Activated CD4-positive, alpha-beta memory T cell treated with anti-CD3 and anti-CD28 coated beads for 36 hours (primary cell): Measurements from ENCODE around the gene NEUROG2. TPM values are rescaled to one million over a fixed set of nuclear protein-coding genes. Genes with fewer than 3 reads are reported as not detected.
"Not testable (repeated sequence)": the region's sequence is repeated elsewhere in the genome, so short reads cannot be mapped to it uniquely, and the experiment has no call there.

Experiments
- CTCF ChIA-PET: fragments of 350-600 bp; sonication (Branson Sonifier 250); formaldehyde crosslinking; loops from one replicate; lab custom pipeline; 2021; ENCODE audit warnings: antibody characterized with exemption, inconsistent platforms; lab: Charles Lee
- POLR2A ChIA-PET: fragments of 350-600 bp; sonication (Branson Sonifier 250); formaldehyde crosslinking; loops from one replicate; lab custom pipeline; 2021; ENCODE audit warnings: antibody characterized with exemption; lab: Charles Lee
- DNase-seq: peaks from one replicate; pipeline ENCODE4 v3.0.0-alpha.2; 2020
- H3K27ac Mint-ChIP-seq: one replicate; pipeline ENCODE4 v1.8.0; 2021; ENCODE audit warnings: mixed read lengths
- H3K27me3 Mint-ChIP-seq: one replicate; pipeline ENCODE4 v1.8.0; 2021; ENCODE audit warnings: mixed read lengths
- H3K36me3 Mint-ChIP-seq: one replicate; pipeline ENCODE4 v1.8.0; 2021; ENCODE audit warnings: mixed read lengths
- H3K4me1 Mint-ChIP-seq: one replicate; pipeline ENCODE4 v1.8.0; 2021; ENCODE audit warnings: low read depth, mixed read lengths
- H3K4me3 Mint-ChIP-seq: one replicate; pipeline ENCODE4 v1.8.0; 2021; ENCODE audit warnings: mild to moderate bottlenecking, mixed read lengths
- H3K9me3 Mint-ChIP-seq: one replicate; pipeline ENCODE4 v1.8.0; 2021; ENCODE audit warnings: mixed read lengths
- intact Hi-C: fragments of 100-400 bp; cut with micrococcal nuclease; formaldehyde crosslinking; loops from one replicate; pipeline ENCODE4 v1.15.1; 2023
- total RNA-seq, 2 experiments: library from RNA; stranded (reverse); gene quantifications; one replicate each; pipeline ENCODE4 v1.2.3, GENCODE V29; 2021

The NEUROG2 gene
- total RNA-seq, 2 experiments from 2014 or later: not detected

DNA sequence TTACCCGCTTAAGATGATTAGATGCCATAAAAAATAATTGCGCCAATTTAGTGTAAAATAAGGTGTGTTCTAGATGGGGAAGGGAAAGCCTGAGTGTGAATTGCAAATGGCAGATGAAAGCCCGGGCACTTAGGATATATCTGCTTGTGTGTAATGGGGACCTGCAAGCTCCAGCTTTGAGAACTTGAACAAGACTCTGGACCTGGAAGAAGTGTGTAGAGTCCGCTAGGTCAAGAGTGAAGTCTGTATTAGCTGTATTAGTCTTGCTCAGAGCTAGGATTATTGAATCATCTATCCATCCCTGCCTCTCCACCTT, 4.2 kb downstream of the NEUROG2 start:
- Mint-ChIP-seq H3K27ac (no peak overlapping the region), H3K4me3 (no peak overlapping the region), H3K4me1 (peaks cover 38% of the 10 kb centered on the region), H3K27me3 (peaks cover 81% of the 10 kb centered on the region), H3K9me3 (no peaks in the 10 kb centered on the region), H3K36me3 (peaks cover 5% of the 10 kb centered on the region)
- POLR2A ChIA-PET: no interaction called here
- intact Hi-C loops: loop anchor here (10.0 kb wide), 1 partner anchor 1253 kb away; the partner anchor contains the start of gene CAMK2D
- no peak for DNase-seq
- CTCF ChIA-PET: interaction anchor here (5.0 kb wide), 1 partner anchor 11 kb away, joined by 52 read pairs; no protein-coding TSS in a partner anchor

DNA sequence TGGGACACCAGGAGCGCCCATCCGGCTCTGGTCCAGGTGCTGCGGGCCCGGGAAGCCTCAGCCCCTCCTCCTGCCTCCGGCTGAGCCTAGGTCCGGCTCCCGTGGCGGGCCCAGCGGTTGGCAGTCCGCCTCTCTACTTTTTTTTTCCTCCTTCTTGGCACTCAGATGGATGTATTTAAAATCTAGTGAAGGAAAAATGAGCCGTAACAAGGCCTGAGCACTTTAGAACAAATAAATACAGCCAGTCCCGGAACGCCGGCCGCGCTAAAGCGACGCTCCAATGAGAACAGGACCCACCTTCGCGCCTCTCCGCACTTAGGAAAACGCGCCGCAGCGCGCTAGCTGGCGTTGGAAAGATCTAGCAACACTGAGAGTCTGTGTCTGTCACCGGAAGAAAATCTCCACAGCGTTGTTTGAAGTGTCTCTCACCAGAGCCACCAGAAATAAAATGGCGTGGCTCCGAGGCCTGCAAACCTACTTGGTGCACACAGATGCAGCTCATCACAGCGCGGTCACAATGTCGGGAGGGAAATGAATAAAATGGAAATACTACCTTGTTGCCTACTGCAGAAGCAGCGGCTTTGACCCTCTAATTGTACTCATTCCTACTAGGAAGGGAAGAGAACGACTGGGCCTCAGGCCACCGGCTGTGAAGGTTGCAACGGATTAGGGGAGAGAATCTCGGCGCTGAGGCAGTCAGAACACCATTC, 4.7 kb downstream of the NEUROG2 start:
- ChIA-PET CTCF (interaction anchor here (1.1 to 5.0 kb wide), 3 partner anchors 8 to 412 kb away, joined by 3 to 52 read pairs (median 7); no protein-coding TSS in a partner anchor), POLR2A (no interaction called here)
- intact Hi-C loops: loop anchor here (10.0 kb wide), 1 partner anchor 1254 kb away; the partner anchor contains the start of gene CAMK2D
- Mint-ChIP-seq H3K4me3 (no peak overlapping the region), H3K4me1 (peaks cover 37% of the 10 kb centered on the region), H3K27ac (no peak overlapping the region), H3K27me3 (peaks cover 81% of the 10 kb centered on the region), H3K9me3 (no peaks in the 10 kb centered on the region), H3K36me3 (peaks cover 5% of the 10 kb centered on the region)
- DNase-seq: peak; percentile 19

DNA sequence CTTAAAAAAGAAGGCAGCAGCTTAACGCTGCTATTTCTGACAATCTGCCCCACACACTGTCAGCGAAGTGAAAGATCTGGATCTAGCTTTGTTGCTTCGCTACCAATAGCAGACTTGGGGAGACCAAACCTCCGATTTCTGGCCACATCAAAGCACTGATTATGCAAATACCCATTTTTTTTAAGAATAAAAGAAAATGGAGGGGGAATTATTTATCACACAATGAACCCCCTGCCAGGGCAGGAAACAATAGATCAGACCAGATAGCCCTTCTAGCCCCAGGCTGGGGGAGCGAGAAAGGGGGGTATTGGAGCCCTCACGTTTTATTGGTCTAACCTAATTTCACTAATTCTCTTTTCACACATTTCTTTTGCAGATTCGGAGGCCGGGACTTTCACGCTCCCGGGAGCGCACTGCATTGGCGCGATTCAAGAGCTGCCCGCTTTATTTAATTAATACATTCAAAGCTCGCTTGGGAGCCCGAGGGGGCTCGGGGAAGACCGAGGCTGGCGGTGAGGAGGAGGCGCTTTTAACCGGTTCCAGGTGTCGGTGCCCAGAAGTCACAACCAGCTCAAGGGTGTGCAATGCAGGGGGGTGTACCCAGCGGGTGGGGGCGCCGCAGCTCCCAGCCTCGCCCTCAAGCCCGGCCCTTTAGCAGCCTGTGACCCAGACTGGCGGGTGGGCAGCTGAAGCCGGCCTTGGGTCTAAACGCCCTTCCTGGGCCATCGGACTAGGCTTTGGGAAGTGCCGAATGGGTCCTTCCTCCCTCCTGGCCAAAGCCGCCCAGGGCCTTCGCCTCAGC, 5.5 kb downstream of the NEUROG2 start:
- H3K4me1 Mint-ChIP-seq: peaks cover 35% of the 10 kb centered on the region
- peaks cover 78% of the 10 kb centered on the region for H3K27me3 Mint-ChIP-seq
- H3K4me3 Mint-ChIP-seq: no peak overlapping the region
- no peak overlapping the region for H3K27ac Mint-ChIP-seq
- ChIA-PET POLR2A (interaction anchor here (1.5 kb wide), 1 partner anchor 224 kb away, joined by 3 read pairs; the partner anchor contains the start of gene TIFA), CTCF (interaction anchor here (0.5 to 5.0 kb wide), 4 partner anchors 9 to 411 kb away, joined by 3 to 52 read pairs (median 6); no protein-coding TSS in a partner anchor)
- intact Hi-C loops: loop anchor here (10.0 kb wide), 1 partner anchor 1254 kb away; the partner anchor contains the start of gene CAMK2D
- peaks cover 5% of the 10 kb centered on the region for H3K36me3 Mint-ChIP-seq
- DNase-seq: no peak
- H3K9me3 Mint-ChIP-seq: no peaks in the 10 kb centered on the region

DNA sequence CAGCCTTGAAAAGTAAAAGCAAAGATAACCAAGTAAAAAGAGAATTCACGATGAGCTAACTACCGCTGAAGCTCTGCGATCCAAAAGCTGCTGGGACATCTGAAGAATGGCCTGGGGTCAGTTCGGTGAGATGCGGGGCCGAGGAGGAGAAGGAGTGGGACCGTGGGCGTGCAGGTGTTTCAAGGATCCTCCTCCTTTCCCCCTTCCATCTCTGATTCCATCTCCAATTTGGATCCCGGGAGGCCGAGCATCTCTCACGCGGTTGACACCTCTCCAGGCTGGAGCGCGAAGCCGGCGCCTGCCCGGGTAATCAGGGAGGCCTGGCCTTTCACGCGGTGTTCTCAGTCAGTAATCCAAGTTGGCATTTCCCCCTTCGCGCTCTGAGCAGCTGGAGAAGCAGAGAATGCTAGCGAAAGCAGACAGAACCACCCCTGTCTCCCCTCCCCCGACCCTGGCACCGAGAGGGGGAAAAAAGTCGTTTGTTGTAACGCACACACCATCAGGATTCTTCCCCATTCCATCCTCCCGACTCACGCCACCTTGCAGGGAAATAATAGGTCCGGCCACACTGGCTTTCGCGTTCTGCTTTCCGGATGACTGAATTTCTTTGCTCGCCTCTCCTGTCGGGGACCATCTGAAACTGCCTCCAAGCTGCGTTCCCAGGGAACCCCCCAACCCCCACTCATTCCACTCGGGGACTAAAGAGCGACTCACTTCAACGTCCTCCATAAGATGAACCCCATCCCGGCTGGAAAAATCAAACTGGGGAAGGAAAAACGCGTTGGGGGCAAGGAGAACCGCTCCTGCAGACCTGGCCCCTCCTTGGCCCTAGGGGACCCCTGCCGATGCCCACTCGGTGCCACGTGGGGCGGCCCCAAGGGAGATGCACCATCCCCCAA, 6.5 kb downstream of the NEUROG2 start:
- H3K27ac Mint-ChIP-seq: no peak overlapping the region
- no peaks in the 10 kb centered on the region for H3K9me3 Mint-ChIP-seq
- peaks cover 76% of the 10 kb centered on the region for H3K27me3 Mint-ChIP-seq
- peaks cover 30% of the 10 kb centered on the region for H3K4me1 Mint-ChIP-seq
- POLR2A ChIA-PET: interaction anchor here (0.7 to 1.5 kb wide), 2 partner anchors 14 to 223 kb away, joined by 3 read pairs; partner anchors contain the start of gene TIFA
- CTCF ChIA-PET: interaction anchor here (2.5 to 5.0 kb wide), 2 partner anchors 13 to 410 kb away, joined by 7 to 52 read pairs; no protein-coding TSS in a partner anchor
- DNase-seq: peak; percentile 19
- intact Hi-C loops: loop anchor here (5.0 to 10.0 kb wide), 2 partner anchors 162 to 1255 kb away; partner anchors contain the start of gene CAMK2D
- peak overlapping the region; percentile 45 for H3K4me3 Mint-ChIP-seq
- peaks cover 5% of the 10 kb centered on the region for H3K36me3 Mint-ChIP-seq

DNA sequence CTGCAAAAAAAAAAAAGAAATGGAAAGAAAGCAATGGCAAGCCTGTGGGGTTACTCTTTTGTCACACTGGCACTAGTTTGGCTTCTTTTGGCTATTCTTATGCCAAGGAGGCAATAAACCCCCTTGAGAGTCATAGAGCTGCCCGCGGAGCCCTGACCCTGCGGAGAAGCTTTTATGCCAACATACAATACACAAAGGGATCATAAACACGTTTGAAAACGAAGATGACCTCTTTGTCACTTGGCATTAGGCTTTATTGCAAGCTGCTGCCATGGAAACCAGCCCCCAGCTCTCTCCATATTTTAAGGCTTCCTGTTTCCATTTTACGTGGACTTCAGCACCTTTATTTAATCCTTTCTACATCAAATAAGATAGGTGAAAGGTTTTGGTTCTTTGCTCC, 7.6 kb downstream of the NEUROG2 start:
- H3K9me3 Mint-ChIP-seq: no peaks in the 10 kb centered on the region
- ChIA-PET POLR2A (no interaction called here), CTCF (no interaction called here)
- no peak overlapping the region for H3K4me3 Mint-ChIP-seq
- no peak overlapping the region for H3K27ac Mint-ChIP-seq
- intact Hi-C loops: loop anchor here (5.0 kb wide), 1 partner anchor 161 kb away; no protein-coding TSS in a partner anchor
- peaks cover 70% of the 10 kb centered on the region for H3K27me3 Mint-ChIP-seq
- peaks cover 5% of the 10 kb centered on the region for H3K36me3 Mint-ChIP-seq
- DNase-seq: no peak
- peaks cover 26% of the 10 kb centered on the region for H3K4me1 Mint-ChIP-seq

DNA sequence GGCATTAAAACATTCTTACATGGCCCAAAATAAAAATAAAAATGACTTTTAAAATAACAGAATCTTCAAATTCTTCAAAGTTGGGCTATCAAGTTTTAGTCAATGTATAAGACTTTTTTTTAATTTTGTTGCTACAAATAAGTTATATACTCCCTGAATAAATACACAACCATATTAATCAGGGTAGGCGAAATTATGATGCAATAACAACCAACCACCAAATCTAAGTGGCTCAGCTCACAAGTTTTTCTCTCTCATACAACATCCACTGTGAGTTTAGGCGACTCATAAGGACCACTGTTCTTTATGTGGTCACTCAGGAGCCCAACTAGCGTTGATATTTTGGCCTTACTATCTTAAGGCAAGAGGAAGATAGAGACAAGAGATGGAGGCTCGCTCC, 11.2 kb downstream of the NEUROG2 start:
- H3K4me3 Mint-ChIP-seq: no peak overlapping the region
- CTCF ChIA-PET: no interaction called here

DNA sequence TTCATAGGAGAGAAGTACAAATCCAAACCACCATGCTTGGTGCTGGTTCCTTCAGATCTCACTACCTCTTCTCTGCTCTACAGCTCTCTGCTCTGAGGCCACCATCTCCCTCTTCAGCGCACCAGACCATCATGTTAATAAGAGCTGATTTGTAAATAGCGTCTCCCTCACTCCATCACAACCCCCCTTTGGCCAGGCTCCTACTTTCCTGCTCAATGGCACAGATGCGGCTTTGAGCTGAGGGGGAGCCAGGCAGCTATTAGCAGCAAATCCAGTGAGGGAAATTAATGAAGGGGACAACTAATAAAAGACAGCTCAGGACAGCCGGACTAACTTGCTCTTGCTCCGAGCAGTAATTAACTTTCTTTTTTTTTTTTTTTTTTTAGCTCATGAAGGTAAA, 13.1 kb downstream of the NEUROG2 start:
- no peaks in the 10 kb centered on the region for H3K9me3 Mint-ChIP-seq
- no peak overlapping the region for H3K27ac Mint-ChIP-seq
- POLR2A ChIA-PET: no interaction called here
- H3K4me3 Mint-ChIP-seq: no peak overlapping the region
- no peaks in the 10 kb centered on the region for H3K4me1 Mint-ChIP-seq
- H3K36me3 Mint-ChIP-seq: no peaks in the 10 kb centered on the region
- peaks cover 39% of the 10 kb centered on the region for H3K27me3 Mint-ChIP-seq
- intact Hi-C loops: no loop called here
- DNase-seq: no peak
- CTCF ChIA-PET: interaction anchor here (1.2 to 1.8 kb wide), 2 partner anchors 21 to 403 kb away, joined by 3 to 6 read pairs; no protein-coding TSS in a partner anchor

More for the DNA sequence above, 11.2 kb downstream of the NEUROG2 start:
- intact Hi-C loops: loop anchor here (5.0 kb wide), 1 partner anchor 158 kb away; no protein-coding TSS in a partner anchor
- no peak for DNase-seq
- H3K9me3 Mint-ChIP-seq: no peaks in the 10 kb centered on the region
- peaks cover 55% of the 10 kb centered on the region for H3K27me3 Mint-ChIP-seq
- POLR2A ChIA-PET: no interaction called here
- no peaks in the 10 kb centered on the region for H3K36me3 Mint-ChIP-seq
- H3K4me1 Mint-ChIP-seq: peaks cover 13% of the 10 kb centered on the region
- H3K27ac Mint-ChIP-seq: no peak overlapping the region

DNA sequence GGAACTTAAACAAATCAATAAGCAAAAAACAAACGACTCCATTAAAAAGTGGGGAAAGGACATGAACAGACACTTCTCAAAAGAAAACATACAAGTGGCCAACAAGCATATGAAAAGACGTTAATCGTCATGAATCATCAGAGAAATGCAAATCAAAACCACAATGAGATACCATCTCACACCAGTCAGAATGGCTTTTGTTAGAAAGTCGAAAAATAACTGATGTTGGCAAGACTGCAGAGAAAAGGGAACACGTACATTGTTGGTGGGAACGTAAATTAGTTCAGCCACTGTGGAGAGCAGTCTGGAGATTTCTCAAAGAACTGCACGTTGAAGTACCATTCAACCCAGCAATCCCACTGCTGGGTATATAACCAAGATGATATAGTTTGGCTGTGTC, 23.7 kb downstream of the NEUROG2 start:
- Mint-ChIP-seq H3K27me3 (peaks cover 4% of the 10 kb centered on the region), H3K36me3 (peaks cover 2% of the 10 kb centered on the region), H3K4me1 (no peaks in the 10 kb centered on the region), H3K9me3 (peaks cover 20% of the 10 kb centered on the region), H3K27ac (no peak overlapping the region), H3K4me3 (no peak overlapping the region)
- ChIA-PET POLR2A (no interaction called here), CTCF (no interaction called here)
- intact Hi-C loops: no loop called here
- DNase-seq: no peak

DNA sequence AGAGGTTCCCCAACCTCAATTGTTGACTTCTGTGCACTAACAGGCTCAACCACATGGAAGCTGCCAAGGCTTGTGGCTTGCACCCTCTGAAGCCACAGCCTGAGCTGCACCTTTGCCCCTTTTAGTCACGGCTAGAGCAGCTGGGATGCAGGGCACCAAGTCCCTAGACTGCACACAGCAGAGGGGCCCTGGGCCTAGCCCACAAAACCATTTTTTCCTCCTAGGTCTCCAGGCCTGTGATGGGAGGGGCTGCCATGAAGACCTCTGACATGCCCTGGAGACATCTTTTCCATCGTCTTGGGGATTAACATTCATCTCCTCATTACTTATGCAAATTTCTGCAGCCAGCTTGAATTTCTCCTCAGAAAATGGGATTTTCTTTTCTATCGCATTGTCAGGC, 25.2 kb downstream of the NEUROG2 start:
- DNase-seq, H3K4me3 Mint-ChIP-seq, H3K4me1 Mint-ChIP-seq, H3K36me3 Mint-ChIP-seq, intact Hi-C loops, H3K27me3 Mint-ChIP-seq, H3K27ac Mint-ChIP-seq, POLR2A ChIA-PET, CTCF ChIA-PET: not testable (repeated sequence)
- H3K9me3 Mint-ChIP-seq: peaks cover 20% of the 10 kb centered on the region

DNA sequence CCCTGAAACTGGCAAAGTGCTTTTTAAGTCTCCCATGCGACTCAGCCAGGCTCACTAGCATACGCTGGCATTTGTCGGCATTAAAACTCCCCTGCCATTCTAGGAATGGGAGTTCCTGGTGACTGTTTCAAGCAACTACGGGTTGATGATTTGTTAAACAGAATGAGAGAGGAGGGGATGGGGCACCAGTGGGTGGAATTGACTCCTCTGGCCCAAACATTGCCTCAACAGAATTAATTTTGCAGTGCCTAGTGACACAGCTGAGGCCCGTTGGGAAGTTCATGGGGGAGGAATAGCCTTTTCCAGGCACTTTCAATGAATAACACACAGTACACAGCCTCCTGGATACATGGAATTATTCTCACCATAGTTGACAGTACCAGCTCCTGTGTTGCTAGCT, 30.1 kb downstream of the NEUROG2 start:
- Mint-ChIP-seq H3K27ac (no peak overlapping the region), H3K36me3 (peaks cover 3% of the 10 kb centered on the region), H3K9me3 (peaks cover 22% of the 10 kb centered on the region), H3K4me3 (no peak overlapping the region), H3K4me1 (no peaks in the 10 kb centered on the region), H3K27me3 (peaks cover 12% of the 10 kb centered on the region)
- ChIA-PET POLR2A (no interaction called here), CTCF (no interaction called here)
- DNase-seq: no peak
- intact Hi-C loops: no loop called here

DNA sequence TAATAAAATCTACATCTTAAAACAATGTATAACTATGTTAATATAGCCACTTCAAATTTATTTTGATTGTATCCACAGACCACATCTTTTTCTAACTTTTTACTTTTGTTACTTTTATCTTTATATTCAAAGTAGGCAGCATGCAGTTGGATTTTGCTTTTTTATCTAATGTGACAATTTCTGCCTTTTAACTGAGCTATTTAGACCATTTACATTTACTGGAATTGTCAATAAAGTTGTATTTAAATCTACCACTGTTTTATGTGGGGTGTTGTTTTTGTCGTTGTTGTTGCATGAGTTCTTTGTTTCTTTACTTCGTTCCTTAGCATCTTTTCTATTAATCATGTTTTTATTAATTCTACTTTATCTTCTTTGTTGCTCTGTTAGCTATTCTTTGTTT, 42.0 kb downstream of the NEUROG2 start:
- no peak for DNase-seq
- Mint-ChIP-seq H3K36me3 (no peaks in the 10 kb centered on the region), H3K9me3 (no peaks in the 10 kb centered on the region), H3K4me3 (no peak overlapping the region), H3K4me1 (no peaks in the 10 kb centered on the region), H3K27me3 (peaks cover 2% of the 10 kb centered on the region), H3K27ac (no peak overlapping the region)
- ChIA-PET CTCF (no interaction called here), POLR2A (no interaction called here)
- intact Hi-C loops: no loop called here
